Suprapubic skin (tissue), 4 donors: Measurements from ENCODE around the gene KCNG2.

ENCODE experiments used
- EP300 ChIP-seq: sonication (generic); formaldehyde crosslinking; IDR thresholded peaks from one replicate; pipeline ENCODE4 v1.6.1; 2017; ENCODE audit warnings: antibody characterized with exemption
- POLR2A ChIP-seq, 2 donors: fragments of 450-650 bp; IDR thresholded peaks; one replicate each; pipeline ENCODE4 v1.6.1; 2017; ENCODE audit warnings: antibody characterized with exemption in 2 of 2, mild to moderate bottlenecking in 2 of 2, moderate library complexity in 2 of 2
- POLR2AphosphoS5 ChIP-seq, 3 donors: sonication (generic); formaldehyde crosslinking; IDR thresholded peaks; one replicate each; pipeline ENCODE4 v1.6.1; 2017; ENCODE audit warnings: antibody characterized with exemption in 3 of 3
- TF ChIP-seq, protein P1 (sequence below), 2 donors: fragments of 200-600 bp in 1 of 2; fragments of 450-650 bp in 1 of 2; sonication (generic) in 1 of 2; IDR thresholded peaks; one replicate each; pipeline ENCODE4 v1.5.1; 2016 to 2019; ENCODE audit warnings: antibody characterized with exemption in 2 of 2, mild to moderate bottlenecking in 1 of 2, moderate library complexity in 1 of 2

DNA sequence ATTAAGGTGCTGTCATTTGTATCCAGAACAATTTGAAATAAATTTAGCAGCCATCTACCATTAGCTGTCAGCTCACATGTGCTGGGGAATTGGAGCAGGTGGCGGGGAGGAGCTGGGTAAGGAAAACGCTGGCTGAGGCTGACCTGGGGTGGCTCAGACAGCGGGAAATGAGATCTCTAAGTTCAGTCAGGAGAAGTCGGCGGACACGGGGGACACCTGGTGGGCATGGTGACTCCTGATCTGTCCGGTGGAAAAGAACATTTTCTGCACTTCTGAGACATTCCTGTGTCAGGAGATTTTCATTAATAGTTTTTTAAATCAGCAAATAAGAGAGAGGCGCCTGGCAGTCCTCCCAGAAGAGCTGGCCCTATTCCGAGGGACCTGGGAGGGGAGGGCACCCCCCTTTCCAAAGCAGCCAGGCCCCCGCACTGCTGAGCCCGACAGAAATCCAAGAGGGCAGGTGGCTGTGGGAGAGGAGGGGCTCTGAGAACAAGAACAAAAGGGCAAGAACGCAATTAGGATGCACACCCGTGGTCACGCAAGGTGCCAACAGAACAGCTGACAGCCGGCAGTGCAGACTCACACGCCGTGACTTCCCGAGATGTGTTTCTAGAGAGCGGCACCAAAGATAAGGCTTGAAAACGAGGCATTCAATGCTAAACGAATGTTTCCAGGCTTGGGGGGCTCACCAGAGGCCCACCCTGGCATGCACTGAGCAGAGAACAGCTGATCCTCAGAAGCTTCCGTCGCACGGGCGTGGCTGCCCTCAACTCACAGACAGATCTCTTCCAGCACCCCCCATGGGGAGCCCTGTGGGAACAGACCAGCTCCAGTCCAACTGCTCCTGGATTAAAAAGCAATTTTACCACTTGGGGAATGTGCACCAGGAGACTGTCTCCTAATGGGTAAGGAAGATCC lies 127.3 kb downstream of the KCNG2 start:
- TF ChIP-seq, protein P1, sequence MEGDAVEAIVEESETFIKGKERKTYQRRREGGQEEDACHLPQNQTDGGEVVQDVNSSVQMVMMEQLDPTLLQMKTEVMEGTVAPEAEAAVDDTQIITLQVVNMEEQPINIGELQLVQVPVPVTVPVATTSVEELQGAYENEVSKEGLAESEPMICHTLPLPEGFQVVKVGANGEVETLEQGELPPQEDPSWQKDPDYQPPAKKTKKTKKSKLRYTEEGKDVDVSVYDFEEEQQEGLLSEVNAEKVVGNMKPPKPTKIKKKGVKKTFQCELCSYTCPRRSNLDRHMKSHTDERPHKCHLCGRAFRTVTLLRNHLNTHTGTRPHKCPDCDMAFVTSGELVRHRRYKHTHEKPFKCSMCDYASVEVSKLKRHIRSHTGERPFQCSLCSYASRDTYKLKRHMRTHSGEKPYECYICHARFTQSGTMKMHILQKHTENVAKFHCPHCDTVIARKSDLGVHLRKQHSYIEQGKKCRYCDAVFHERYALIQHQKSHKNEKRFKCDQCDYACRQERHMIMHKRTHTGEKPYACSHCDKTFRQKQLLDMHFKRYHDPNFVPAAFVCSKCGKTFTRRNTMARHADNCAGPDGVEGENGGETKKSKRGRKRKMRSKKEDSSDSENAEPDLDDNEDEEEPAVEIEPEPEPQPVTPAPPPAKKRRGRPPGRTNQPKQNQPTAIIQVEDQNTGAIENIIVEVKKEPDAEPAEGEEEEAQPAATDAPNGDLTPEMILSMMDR (IDR thresholded peaks at IDR 0.05), result no peak
- TF ChIP-seq EP300 (no peak), POLR2A (IDR thresholded peaks at IDR 0.05) (no peak), POLR2AphosphoS5 (IDR thresholded peaks at IDR 0.05) (no peak)
